Mesendoderm (in vitro differentiated cells): ENCODE measurements around the gene HHIPL1.

Experiments
- DNase-seq: peaks from one replicate; pipeline ENCODE4 v3.0.0; 2013
- H2AK5ac ChIP-seq: 2 replicates; pipeline ENCODE4 v1.6.1; 2013; ENCODE audit warnings: low read length, inconsistent platforms
- H2BK120ac ChIP-seq: 2 replicates; pipeline ENCODE4 v1.6.1; 2013; ENCODE audit warnings: low read depth, mild to moderate bottlenecking, low read length, moderate library complexity, mixed read lengths
- H2BK15ac ChIP-seq: replicated peaks from 2 replicates; pipeline ENCODE4 v1.6.1; 2013; ENCODE audit warnings: low read depth, mild to moderate bottlenecking, moderate library complexity
- H2BK5ac ChIP-seq: 2 replicates; pipeline ENCODE4 v1.6.1; 2013; ENCODE audit warnings: low read length, inconsistent platforms
- H3K18ac ChIP-seq: 2 replicates; pipeline ENCODE4 v1.6.1; 2013; ENCODE audit warnings: mild to moderate bottlenecking, low read length, mixed read lengths
- H3K23ac ChIP-seq: one replicate; pipeline ENCODE4 v1.6.1; 2013; ENCODE audit warnings: low read length
- H3K27ac ChIP-seq: 2 replicates; pipeline ENCODE4 v1.5.1; 2013; ENCODE audit warnings: low read depth, mild to moderate bottlenecking, inconsistent platforms, low read length, moderate library complexity
- H3K27me3 ChIP-seq: 2 replicates; pipeline ENCODE4 v1.6.1; 2013; ENCODE audit warnings: low read length, control low read depth, mild to moderate bottlenecking, inconsistent platforms; ENCODE audit not compliant: insufficient read depth, poor library complexity
- H3K36me3 ChIP-seq: 2 replicates; pipeline ENCODE4 v1.6.1; 2013; ENCODE audit warnings: low read length, inconsistent platforms; ENCODE audit not compliant: control insufficient read depth, insufficient read depth
- H3K4ac ChIP-seq: one replicate; pipeline ENCODE4 v1.6.1; 2013; ENCODE audit warnings: low read depth, mild to moderate bottlenecking, low read length, moderate library complexity
- H3K4me1 ChIP-seq: 2 replicates; pipeline ENCODE4 v1.6.1; 2013; ENCODE audit warnings: low read depth, low read length, inconsistent platforms; ENCODE audit not compliant: control insufficient read depth
- H3K4me2 ChIP-seq: 2 replicates; pipeline ENCODE4 v1.6.1; 2013; ENCODE audit warnings: low read length
- H3K4me3 ChIP-seq: 2 replicates; pipeline ENCODE4 v1.5.1; 2013; ENCODE audit warnings: mild to moderate bottlenecking, low read length
- H3K56ac ChIP-seq: one replicate; pipeline ENCODE4 v1.6.1; 2013; ENCODE audit warnings: low read length
- H3K79me1 ChIP-seq: 2 replicates; pipeline ENCODE4 v1.6.1; 2013; ENCODE audit warnings: low read length, inconsistent platforms
- H3K79me2 ChIP-seq: 2 replicates; pipeline ENCODE4 v1.6.1; 2013; ENCODE audit warnings: mild to moderate bottlenecking, low read length; ENCODE audit not compliant: control insufficient read depth, insufficient read depth
- H3K9ac ChIP-seq: 2 replicates; pipeline ENCODE4 v1.6.1; 2013; ENCODE audit warnings: low read length, inconsistent platforms
- H4K5ac ChIP-seq: one replicate; pipeline ENCODE4 v1.6.1; 2013; ENCODE audit warnings: low read length
- H4K8ac ChIP-seq: one replicate; pipeline ENCODE4 v1.6.1; 2013; ENCODE audit warnings: low read depth, mild to moderate bottlenecking, control low read depth, low read length, moderate library complexity
- WGBS: extraction: QIAGEN DNeasy Blood & Tissue Kit; methylation state at CpG from one replicate; pipeline ENCODE4 v1.1.7; 2013; ENCODE audit warnings: low lambda C conversion rate, missing lambda C conversion rate; ENCODE audit not compliant: insufficient coverage; ENCODE audit errors: extremely low coverage; 5-methylcytosine and 5-hydroxymethylcytosine counted together

Gene HHIPL1

DNA sequence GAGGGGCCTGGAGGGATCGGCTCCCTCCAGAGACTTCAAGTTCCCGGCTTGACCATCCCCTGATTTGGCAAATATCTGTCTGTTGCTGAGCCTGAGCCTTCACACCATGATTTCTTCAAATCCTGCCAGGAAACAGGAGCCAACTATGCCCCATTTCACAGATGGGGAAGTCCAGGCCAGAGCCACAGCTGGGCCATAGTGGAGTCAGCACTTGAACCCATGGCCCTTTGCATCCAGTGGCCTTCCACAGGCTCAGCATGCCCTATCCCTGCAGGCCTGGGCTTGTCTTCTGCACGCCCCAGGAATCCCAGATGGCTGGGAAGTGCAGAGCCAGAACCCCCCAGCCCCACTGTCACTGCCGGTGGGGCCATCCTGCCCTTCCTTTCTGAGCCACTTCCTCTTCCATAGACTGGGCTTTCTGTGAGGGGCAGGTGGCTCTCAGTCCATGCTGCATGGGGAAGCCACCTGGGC lies 84.1 kb downstream of the HHIPL1 start:
- no peaks in the 10 kb centered on the region for H3K79me2 ChIP-seq
- H2BK120ac ChIP-seq = no peak overlapping the region
- no peak overlapping the region for H3K4ac ChIP-seq
- no peak overlapping the region for H3K27ac ChIP-seq
- no peak overlapping the region for H3K18ac ChIP-seq
- H3K4me2 ChIP-seq = no peak overlapping the region
- H3K9ac ChIP-seq = no peak overlapping the region
- H3K27me3 ChIP-seq = no peaks in the 10 kb centered on the region
- H3K36me3 ChIP-seq = no peaks in the 10 kb centered on the region
- no peaks in the 10 kb centered on the region for H3K79me1 ChIP-seq
- peaks cover 2% of the 10 kb centered on the region for H3K4me1 ChIP-seq
- no CpG with 5 or more reads among the region's 4 CpGs for WGBS
- no peak overlapping the region for H3K4me3 ChIP-seq
- no peak overlapping the region for H2BK5ac ChIP-seq
- H3K23ac ChIP-seq = no peak overlapping the region
- H2BK15ac ChIP-seq = no peak overlapping the region
- no peak overlapping the region for H4K8ac ChIP-seq
- no peak for DNase-seq
- no peak overlapping the region for H4K5ac ChIP-seq
- H2AK5ac ChIP-seq = no peak overlapping the region
- no peak overlapping the region for H3K56ac ChIP-seq
